Trophoblast cell (in vitro differentiated cells and primary cell): ENCODE results near the gene PFKL.

Experiments used
- DNase-seq, 2 donors: peaks; one replicate each; pipeline ENCODE4 v3.0.0-alpha.2; 2016
- H2AFZ ChIP-seq: 2 replicates; pipeline ENCODE4 v1.6.1; 2013; ENCODE audit warnings: low read length, moderate library complexity, mild to moderate bottlenecking; ENCODE audit not compliant: insufficient read depth, poor library complexity
- H2AK5ac ChIP-seq: 2 replicates; pipeline ENCODE4 v1.6.1; 2013; ENCODE audit warnings: mild to moderate bottlenecking, low read length
- H2BK120ac ChIP-seq: 2 replicates; pipeline ENCODE4 v1.6.1; 2013; ENCODE audit warnings: low read length, mild to moderate bottlenecking, moderate library complexity; ENCODE audit not compliant: insufficient read depth, poor library complexity
- H2BK12ac ChIP-seq: 2 replicates; pipeline ENCODE4 v1.6.1; 2013; ENCODE audit warnings: mild to moderate bottlenecking, low read length, moderate library complexity
- H2BK5ac ChIP-seq: 2 replicates; pipeline ENCODE4 v1.6.1; 2013; ENCODE audit warnings: low read length, low read depth, moderate library complexity, mild to moderate bottlenecking; ENCODE audit not compliant: poor library complexity
- H3K14ac ChIP-seq: 2 replicates; pipeline ENCODE4 v1.6.1; 2013; ENCODE audit warnings: mild to moderate bottlenecking, low read length
- H3K18ac ChIP-seq: 2 replicates; pipeline ENCODE4 v1.6.1; 2013; ENCODE audit warnings: mild to moderate bottlenecking, low read length
- H3K23ac ChIP-seq: 2 replicates; pipeline ENCODE4 v1.6.1; 2013; ENCODE audit warnings: low read length
- H3K27ac ChIP-seq: 2 replicates; pipeline ENCODE4 v1.5.1; 2013; ENCODE audit warnings: low read depth, mild to moderate bottlenecking, inconsistent platforms, low read length, moderate library complexity
- H3K27me3 ChIP-seq: 2 replicates; pipeline ENCODE4 v1.6.1; 2013; ENCODE audit warnings: inconsistent platforms, mild to moderate bottlenecking, low read length, moderate library complexity; ENCODE audit not compliant: insufficient read depth
- H3K36me3 ChIP-seq, 2 experiments: 1 replicate in 1 of 2; 2 replicates in 1 of 2; pipeline ENCODE4 v1.6.1; 2013; ENCODE audit warnings: low read length in 2 of 2, mild to moderate bottlenecking in 2 of 2, moderate library complexity in 1 of 2; ENCODE audit not compliant: insufficient read depth in 2 of 2, control insufficient read depth in 1 of 2
- H3K4ac ChIP-seq: 2 replicates; pipeline ENCODE4 v1.6.1; 2013; ENCODE audit warnings: low read depth, mild to moderate bottlenecking, low read length, moderate library complexity
- H3K4me1 ChIP-seq, 2 experiments: 1 replicate in 1 of 2; 2 replicates in 1 of 2; pipeline ENCODE4 v1.6.1; 2013; ENCODE audit warnings: low read length in 2 of 2, mild to moderate bottlenecking in 2 of 2, moderate library complexity in 1 of 2; ENCODE audit not compliant: insufficient read depth in 2 of 2, control insufficient read depth in 1 of 2
- H3K4me2 ChIP-seq: 2 replicates; pipeline ENCODE4 v1.6.1; 2013; ENCODE audit warnings: inconsistent platforms, mild to moderate bottlenecking, low read length, moderate library complexity
- H3K4me3 ChIP-seq: 2 replicates; pipeline ENCODE4 v1.5.1; 2013; ENCODE audit warnings: mild to moderate bottlenecking, low read depth, low read length, inconsistent platforms
- H3K79me1 ChIP-seq: one replicate; pipeline ENCODE4 v1.6.1; 2013; ENCODE audit warnings: low read length
- H3K79me2 ChIP-seq: 2 replicates; pipeline ENCODE4 v1.6.1; 2013; ENCODE audit warnings: low read length, mild to moderate bottlenecking; ENCODE audit not compliant: control insufficient read depth, insufficient read depth, poor library complexity
- H3K9ac ChIP-seq: 2 replicates; pipeline ENCODE4 v1.6.1; 2013; ENCODE audit warnings: mild to moderate bottlenecking, low read length
- H3K9me3 ChIP-seq: 2 replicates; pipeline ENCODE4 v1.6.1; 2013; ENCODE audit warnings: low read depth, mild to moderate bottlenecking, control low read depth, inconsistent platforms, low read length; ENCODE audit not compliant: insufficient read depth
- H4K12ac ChIP-seq: 2 replicates; pipeline ENCODE4 v1.6.1; 2013; ENCODE audit warnings: low read depth, mild to moderate bottlenecking, low read length, moderate library complexity
- H4K8ac ChIP-seq: 2 replicates; pipeline ENCODE4 v1.6.1; 2013; ENCODE audit warnings: low read depth, mild to moderate bottlenecking, low read length, moderate library complexity
- H4K91ac ChIP-seq: one replicate; pipeline ENCODE4 v1.6.1; 2013; ENCODE audit warnings: low read depth, mild to moderate bottlenecking, low read length, moderate library complexity
- WGBS: extraction: QIAGEN DNeasy Blood & Tissue Kit; methylation state at CpG from one replicate; pipeline ENCODE4 v1.1.7; 2013; ENCODE audit warnings: missing lambda C conversion rate; ENCODE audit not compliant: insufficient read length, insufficient coverage; ENCODE audit errors: extremely low coverage; 5-methylcytosine and 5-hydroxymethylcytosine counted together

The PFKL gene

GRCh38 chr21:44312716-44313115 is 12.9 kb downstream of the PFKL start:
- Histone ChIP-seq H3K9ac (no peak overlapping the region), H2BK120ac (no peak overlapping the region), H2BK5ac (no peak overlapping the region), H3K4ac (no peak overlapping the region), H2AFZ (no peak overlapping the region), H4K8ac (no peak overlapping the region), H3K79me1 (no peaks in the 10 kb centered on the region), H4K91ac (no peak overlapping the region), H3K9me3 (peaks cover 6% of the 10 kb centered on the region), H3K27ac (no peak overlapping the region), H3K79me2 (no peaks in the 10 kb centered on the region), H3K36me3 (peaks cover 76 to 81% of the 10 kb centered on the region in 2 experiments), H3K18ac (no peak overlapping the region), H3K14ac (no peak overlapping the region), H3K27me3 (no peaks in the 10 kb centered on the region), H4K12ac (no peak overlapping the region), H3K4me2 (no peak overlapping the region), H3K23ac (no peak overlapping the region), H2AK5ac (no peak overlapping the region), H2BK12ac (no peak overlapping the region), H3K4me3 (no peak overlapping the region), H3K4me1 (no peaks in the 10 kb centered on the region)
- no peak for DNase-seq
- WGBS = no CpG with 5 or more reads among the region's 19 CpGs

GRCh38 chr21:44313451-44313850 is 13.6 kb downstream of the PFKL start:
- Histone ChIP-seq H4K8ac (no peak overlapping the region), H3K23ac (no peak overlapping the region), H3K4me1 (no peaks in the 10 kb centered on the region), H2BK120ac (no peak overlapping the region), H2BK5ac (no peak overlapping the region), H3K4ac (no peak overlapping the region), H3K27ac (no peak overlapping the region), H4K91ac (no peak overlapping the region), H3K36me3 (peaks cover 80 to 82% of the 10 kb centered on the region in 2 experiments), H2BK12ac (no peak overlapping the region), H3K9me3 (peaks cover 7% of the 10 kb centered on the region), H3K14ac (no peak overlapping the region), H3K79me1 (no peaks in the 10 kb centered on the region), H3K18ac (no peak overlapping the region), H3K27me3 (no peaks in the 10 kb centered on the region), H4K12ac (no peak overlapping the region), H3K79me2 (no peaks in the 10 kb centered on the region), H2AK5ac (no peak overlapping the region), H3K4me2 (no peak overlapping the region), H3K9ac (no peak overlapping the region), H3K4me3 (no peak overlapping the region), H2AFZ (no peak overlapping the region)
- no CpG with 5 or more reads among the region's 13 CpGs for WGBS
- DNase-seq = no peak

DNA sequence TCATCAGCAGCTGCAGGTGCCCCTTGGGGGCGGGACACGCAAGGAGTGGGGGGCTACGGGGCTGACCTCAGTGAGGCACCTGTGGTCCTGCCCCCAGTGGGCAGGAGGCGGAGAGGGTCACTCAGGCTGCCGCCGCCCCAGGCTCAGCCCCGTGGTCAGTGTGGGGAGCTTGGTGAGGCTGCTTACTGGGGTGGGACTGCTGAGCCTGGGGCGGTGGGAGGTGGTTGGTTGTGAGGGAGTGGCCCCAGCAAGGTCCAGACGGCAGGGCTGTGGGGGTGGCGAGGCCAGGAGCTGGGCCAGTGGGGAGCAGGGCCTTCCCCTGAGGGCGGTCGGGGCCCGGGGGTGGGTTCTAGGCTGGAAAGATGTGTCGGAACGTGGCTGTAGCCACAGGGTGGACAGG is 14.3 kb downstream of the PFKL start:
- Histone ChIP-seq H2AFZ (no peak overlapping the region), H3K27me3 (no peaks in the 10 kb centered on the region), H3K36me3 (peaks cover 87 to 89% of the 10 kb centered on the region in 2 experiments), H2BK12ac (no peak overlapping the region), H3K27ac (no peak overlapping the region), H4K8ac (no peak overlapping the region), H3K79me1 (no peaks in the 10 kb centered on the region), H2BK120ac (no peak overlapping the region), H3K4me1 (no peaks in the 10 kb centered on the region), H2BK5ac (no peak overlapping the region), H3K4me3 (no peak overlapping the region), H3K14ac (no peak overlapping the region), H3K4me2 (no peak overlapping the region), H3K18ac (no peak overlapping the region), H4K12ac (no peak overlapping the region), H3K9me3 (peaks cover 7% of the 10 kb centered on the region), H3K23ac (no peak overlapping the region), H2AK5ac (no peak overlapping the region), H3K9ac (no peak overlapping the region), H4K91ac (no peak overlapping the region), H3K79me2 (no peaks in the 10 kb centered on the region), H3K4ac (no peak overlapping the region)
- no CpG with 5 or more reads among the region's 15 CpGs for WGBS
- no peak for DNase-seq

- H2AK5ac ChIP-seq = no peak overlapping the region
- H4K91ac ChIP-seq = no peak overlapping the region
- no peak overlapping the region for H3K4me3 ChIP-seq
- no peak overlapping the region for H3K23ac ChIP-seq
- H3K27me3 ChIP-seq = no peaks in the 10 kb centered on the region
- no peaks in the 10 kb centered on the region for H3K4me1 ChIP-seq
- H2BK12ac ChIP-seq = no peak overlapping the region
- H3K4ac ChIP-seq = no peak overlapping the region
- H2BK120ac ChIP-seq = no peak overlapping the region
- no peak overlapping the region for H3K4me2 ChIP-seq
- no peak for DNase-seq
- no peaks in the 10 kb centered on the region for H3K79me2 ChIP-seq
- H3K9ac ChIP-seq = no peak overlapping the region
- no CpG with 5 or more reads among the region's 11 CpGs for WGBS
- H3K36me3 ChIP-seq = peaks cover 91 to 93% of the 10 kb centered on the region in 2 experiments
- H4K8ac ChIP-seq = no peak overlapping the region
- H3K18ac ChIP-seq = no peak overlapping the region
- H4K12ac ChIP-seq = no peak overlapping the region
- no peak overlapping the region for H3K27ac ChIP-seq
- no peaks in the 10 kb centered on the region for H3K79me1 ChIP-seq
- no peak overlapping the region for H2BK5ac ChIP-seq
- peaks cover 7% of the 10 kb centered on the region for H3K9me3 ChIP-seq
- no peak overlapping the region for H2AFZ ChIP-seq
- no peak overlapping the region for H3K14ac ChIP-seq
These were observed 14.7 kb downstream of the PFKL start for GRCh38 chr21:44314561-44314960.
